Body of pancreas (tissue), 4 donors: ENCODE results near the gene EREG. TPM values are rescaled to one million over a fixed set of nuclear protein-coding genes. Genes with fewer than 3 reads are reported as not detected.

Experiments
- ATAC-seq: fragments of 150-250 bp; one replicate; pipeline ENCODE4 v1.9.1; 2016
- DNase-seq, 4 donors: peaks; one replicate each; pipeline ENCODE4 v3.0.0-alpha.2; 2019
- H3K27ac ChIP-seq, 4 donors: fragments of 200-600 bp; sonication (generic); 1 replicate in 3 of 4; 2 replicates in 1 of 4; pipeline versions ENCODE4 v1.5.1 to v1.6.1; 2016 to 2019; ENCODE audit warnings: mild to moderate bottlenecking in 1 of 4, mixed read lengths in 1 of 4, moderate library complexity in 1 of 4
- H3K27me3 ChIP-seq, 2 donors: fragments of 200-600 bp; sonication (generic); one replicate each; pipeline ENCODE4 v1.6.0; 2016; ENCODE audit warnings: mild to moderate bottlenecking in 1 of 2
- H3K36me3 ChIP-seq, 2 donors: fragments of 200-600 bp; sonication (generic); replicated peaks in 1 of 2; 2 replicates each; pipeline ENCODE4 v1.5.1; 2016; ENCODE audit warnings: low read depth in 2 of 2; ENCODE audit not compliant: insufficient read depth in 1 of 2
- H3K4me1 ChIP-seq: fragments of 200-600 bp; sonication (generic); one replicate; pipeline ENCODE4 v1.6.0; 2016
- H3K4me3 ChIP-seq, 2 donors: fragments of 200-600 bp; sonication (generic); 1 replicate in 1 of 2; 2 replicates in 1 of 2; pipeline ENCODE4 v1.5.1; 2016 to 2019
- H3K9me3 ChIP-seq, 3 donors: fragments of 200-600 bp; sonication (generic); 1 replicate in 2 of 3; 2 replicates in 1 of 3; pipeline ENCODE4 v1.5.1; 2016
- CTCF ChIP-seq, 7 experiments: fragments of 450-650 bp in 4 of 7; fragments of 200-600 bp in 3 of 7; sonication (generic) in 3 of 7; IDR thresholded peaks; one replicate each; pipeline ENCODE4 v1.5.1; 2016 to 2019; ENCODE audit warnings: antibody characterized with exemption in 7 of 7
- POLR2A ChIP-seq, 3 donors: fragments of 450-650 bp; IDR thresholded peaks; one replicate each; pipeline ENCODE4 v1.6.1; 2016; ENCODE audit warnings: antibody characterized with exemption in 3 of 3, mild to moderate bottlenecking in 2 of 3
- WGBS, 2 donors: methylation state at CpG; one replicate each; pipeline ENCODE4 v1.1.5; 2017; 5-methylcytosine and 5-hydroxymethylcytosine counted together
- intact Hi-C: fragments of 100-400 bp; cut with DNase I; formaldehyde crosslinking; loops from one replicate; pipeline ENCODE4 v1.15.1; 2023
- total RNA-seq, 2 donors: library from RNA; depleted of rRNA; stranded (reverse); fragments of >200 nt; gene quantifications; one replicate each; pipeline ENCODE4 v1.1.0, GENCODE V29; 2016

Gene EREG
- total RNA-seq, 2 donors from 2014 or later, result not detected

GRCh38 chr4:74435296-74435695 lies 70.4 kb downstream of the EREG start:
- ATAC-seq (no peak), DNase-seq (no peak)
- Histone ChIP-seq H3K27me3 (no peaks in the 10 kb centered on the region), H3K27ac (no peak overlapping the region), H3K9me3 (no peaks in the 10 kb centered on the region), H3K4me1 (no peaks in the 10 kb centered on the region), H3K4me3 (no peak overlapping the region), H3K36me3 (no peaks in the 10 kb centered on the region)
- 55 to 100% methylated on average over 1 of the region's 1 CpG for WGBS, 2 donors
- TF ChIP-seq CTCF (IDR thresholded peaks at IDR 0.05), result no peak
- TF ChIP-seq POLR2A (IDR thresholded peaks at IDR 0.05), result no peak
- intact Hi-C loops, result no loop called here

GRCh38 chr4:74437866-74438265 lies 72.9 kb downstream of the EREG start:
- DNase-seq (no peak), ATAC-seq (no peak)
- H3K36me3 ChIP-seq, result no peaks in the 10 kb centered on the region
- intact Hi-C loops, result no loop called here
- no peaks in the 10 kb centered on the region for H3K27me3 ChIP-seq
- no peak overlapping the region for H3K27ac ChIP-seq
- WGBS, 2 donors, result 84 to 98% methylated on average over 2 to 3 of the region's 3 CpGs
- no peaks in the 10 kb centered on the region for H3K4me1 ChIP-seq
- TF ChIP-seq POLR2A (IDR thresholded peaks at IDR 0.05), result no peak
- no peak for TF ChIP-seq CTCF (IDR thresholded peaks at IDR 0.05)
- no peak overlapping the region for H3K4me3 ChIP-seq
- H3K9me3 ChIP-seq, result no peaks in the 10 kb centered on the region

Other genes with a start within 250 kb of the EREG start
- 10 to 100 TPM; 13.2 to 13.8 TPM for gene MTHFD2L, start 207.0 kb upstream of the EREG start, total RNA-seq
- not detected for gene EPGN, start 56.7 kb upstream of the EREG start, total RNA-seq
- 1 to 10 TPM; 4.9 to 5.6 TPM for gene AREG, start 80.0 kb downstream of the EREG start, total RNA-seq